ENCODE data around the gene ELF1. TPM values are rescaled to one million over a fixed set of nuclear protein-coding genes. Genes with fewer than 3 reads are reported as not detected.
A peak's percentile ranks its signal among the peaks of the same experiment; 100 is the strongest.

The ELF1 gene
- total RNA-seq, 5 donors from 2014 or later (not counting 1 experiment from before 2014, with no cell fraction given) = 133 to 221 (median 146) TPM

GRCh38 chr13:40983725-40984667 is 35.1 kb downstream of the ELF1 start:
- Histone ChIP-seq H3K4me1 (ENCODE audit: control insufficient read depth in 1 of 2, extremely low read depth in 1 of 2, insufficient read depth in 2 of 2, low read length in 2 of 2) (peaks cover 27 to 52% of the 10 kb centered on the region in 2 experiments), H3K4me3 (ENCODE audit: control insufficient read depth in 1 of 2, extremely low read depth in 1 of 2, low read length in 1 of 2) (peak overlapping the region; percentile 39 to 45), H3K9me3 (no peaks in the 10 kb centered on the region), H3K27ac (ENCODE audit: low read length) (peak overlapping the region; percentile 94), H3K36me3 (ENCODE audit: control insufficient read depth in 2 of 2, extremely low read depth in 1 of 2, insufficient read depth in 1 of 2, low read length in 1 of 2) (no peaks in the 10 kb centered on the region), H3K27me3 (replicated peaks in 1 of 2; ENCODE audit: control insufficient read depth in 2 of 2, extremely low read depth in 1 of 2, insufficient read depth in 2 of 2, low read length in 1 of 2) (no peaks in the 10 kb centered on the region)
- Mint-ChIP-seq H3K4me1 (peaks cover 53 to 80% (median 71%) of the 10 kb centered on the region in 3 donors), H3K27me3 (no peaks in the 10 kb centered on the region), H3K36me3 (peaks cover 8% of the 10 kb centered on the region), H3K27ac (peak overlapping the region; percentile 95 to 98), H3K4me3 (peak overlapping the region; percentile 95 to 97 (median 96)), H3K9me3 (no peaks in the 10 kb centered on the region)
- WGBS (ENCODE audit: insufficient coverage) = no CpG with 5 or more reads among the region's 4 CpGs
- ATAC-seq (replicated peaks in 1 of 4) (no peak), DNase-seq (peak in 2 of 35 experiments; percentile 12 to 51)
- CTCF ChIA-PET = interaction anchor here (0.5 to 3.2 kb wide), 7 partner anchors 10 to 1985 kb away, joined by 3 to 25 read pairs (median 3); partner anchors contain the start of gene ELF1 (in 1 of the 2)
- POLR2A ChIA-PET = interaction anchor here (0.6 to 1.4 kb wide), 8 partner anchors 9 to 352 kb away, joined by 3 to 6 read pairs (median 4); no protein-coding TSS in a partner anchor

GRCh38 chr13:40983259-40983658 is 35.9 kb downstream of the ELF1 start:
- WGBS (ENCODE audit: insufficient coverage) = no CpG with 5 or more reads among the region's 2 CpGs
- CTCF ChIA-PET = no interaction called here
- no peaks in the 10 kb centered on the region for H3K9me3 ChIP-seq
- H3K36me3 ChIP-seq (ENCODE audit: control insufficient read depth in 2 of 2, extremely low read depth in 1 of 2, insufficient read depth in 1 of 2, low read length in 1 of 2) = no peaks in the 10 kb centered on the region
- no peaks in the 10 kb centered on the region for H3K27me3 ChIP-seq (replicated peaks in 1 of 2; ENCODE audit: control insufficient read depth in 2 of 2, extremely low read depth in 1 of 2, insufficient read depth in 2 of 2, low read length in 1 of 2)
- H3K4me1 ChIP-seq (ENCODE audit: control insufficient read depth in 1 of 2, extremely low read depth in 1 of 2, insufficient read depth in 2 of 2, low read length in 2 of 2) = peaks cover 23 to 53% of the 10 kb centered on the region in 2 experiments
- peak overlapping the region; percentile 95 to 98 for H3K27ac Mint-ChIP-seq
- peak overlapping the region; percentile 95 to 97 (median 96) for H3K4me3 Mint-ChIP-seq
- H3K27me3 Mint-ChIP-seq = no peaks in the 10 kb centered on the region
- H3K9me3 Mint-ChIP-seq = no peaks in the 10 kb centered on the region
- H3K4me3 ChIP-seq (ENCODE audit: control insufficient read depth in 1 of 2, extremely low read depth in 1 of 2, low read length in 1 of 2) = peak overlapping the region in 1 of 2 donors; percentile 1
- no peak for DNase-seq
- ATAC-seq (replicated peaks in 1 of 4) = no peak
- peak overlapping the region; percentile 94 for H3K27ac ChIP-seq (ENCODE audit: low read length)
- H3K36me3 Mint-ChIP-seq = peaks cover 8% of the 10 kb centered on the region
- POLR2A ChIA-PET = interaction anchor here in 1 of 2 donors (0.5 kb wide), 1 partner anchor 24 kb away, joined by 3 read pairs; no protein-coding TSS in a partner anchor
- peaks cover 48 to 80% (median 70%) of the 10 kb centered on the region in 3 donors for H3K4me1 Mint-ChIP-seq

GRCh38 chr13:40982772-40983171 is 36.3 kb downstream of the ELF1 start:
- Histone ChIP-seq H3K27me3 (replicated peaks in 1 of 2; ENCODE audit: control insufficient read depth in 2 of 2, extremely low read depth in 1 of 2, insufficient read depth in 2 of 2, low read length in 1 of 2) (no peaks in the 10 kb centered on the region), H3K36me3 (ENCODE audit: control insufficient read depth in 2 of 2, extremely low read depth in 1 of 2, insufficient read depth in 1 of 2, low read length in 1 of 2) (no peaks in the 10 kb centered on the region), H3K4me1 (ENCODE audit: control insufficient read depth in 1 of 2, extremely low read depth in 1 of 2, insufficient read depth in 2 of 2, low read length in 2 of 2) (peaks cover 28 to 56% of the 10 kb centered on the region in 2 experiments), H3K4me3 (ENCODE audit: control insufficient read depth in 1 of 2, extremely low read depth in 1 of 2, low read length in 1 of 2) (peak overlapping the region; percentile 61 to 75), H3K9me3 (no peaks in the 10 kb centered on the region), H3K27ac (ENCODE audit: low read length) (peak overlapping the region; percentile 94)
- Mint-ChIP-seq H3K9me3 (no peaks in the 10 kb centered on the region), H3K4me1 (peaks cover 48 to 80% (median 70%) of the 10 kb centered on the region in 3 donors), H3K27ac (peak overlapping the region; percentile 95 to 98), H3K4me3 (peak overlapping the region; percentile 95 to 97 (median 96)), H3K36me3 (peaks cover 10% of the 10 kb centered on the region), H3K27me3 (no peaks in the 10 kb centered on the region)
- ATAC-seq (replicated peaks in 1 of 4) (peak; percentile 60 to 78 (median 74)), DNase-seq (peak in 31 of 35 experiments; percentile 21 to 88 (median 53))
- CTCF ChIA-PET = no interaction called here
- POLR2A ChIA-PET = interaction anchor here (0.5 to 1.1 kb wide), 3 partner anchors 8 to 23 kb away, joined by 3 read pairs; no protein-coding TSS in a partner anchor
- WGBS (ENCODE audit: insufficient coverage) = no CpG with 5 or more reads among the region's 3 CpGs

GRCh38 chr13:40981949-40982348 is 37.2 kb downstream of the ELF1 start:
- Mint-ChIP-seq H3K27me3 (no peaks in the 10 kb centered on the region), H3K4me1 (peaks cover 52 to 84% (median 74%) of the 10 kb centered on the region in 3 donors), H3K27ac (peak overlapping the region; percentile 91 to 95), H3K9me3 (no peaks in the 10 kb centered on the region), H3K4me3 (peak overlapping the region; percentile 95 to 97 (median 96)), H3K36me3 (peaks cover 15% of the 10 kb centered on the region)
- ChIA-PET POLR2A (interaction anchor here (0.5 to 1.4 kb wide), 9 partner anchors 9 to 39 kb away, joined by 3 to 14 read pairs (median 5); partner anchors contain the start of gene ELF1 (in 1 of the 2)), CTCF (interaction anchor here (0.7 to 1.5 kb wide), 5 partner anchors 9 to 37 kb away, joined by 3 to 6 read pairs (median 4); partner anchors contain the start of gene ELF1 (in 1 of the 2))
- H3K4me1 ChIP-seq (ENCODE audit: control insufficient read depth in 1 of 2, extremely low read depth in 1 of 2, insufficient read depth in 2 of 2, low read length in 2 of 2) = peaks cover 25 to 61% of the 10 kb centered on the region in 2 experiments
- DNase-seq = no peak
- H3K4me3 ChIP-seq (ENCODE audit: control insufficient read depth in 1 of 2, extremely low read depth in 1 of 2, low read length in 1 of 2) = peak overlapping the region; percentile 61 to 75
- no peak for ATAC-seq (replicated peaks in 1 of 4)
- H3K36me3 ChIP-seq (ENCODE audit: control insufficient read depth in 2 of 2, extremely low read depth in 1 of 2, insufficient read depth in 1 of 2, low read length in 1 of 2) = no peaks in the 10 kb centered on the region
- H3K27ac ChIP-seq (ENCODE audit: low read length) = peak overlapping the region; percentile 94
- no peaks in the 10 kb centered on the region for H3K9me3 ChIP-seq
- H3K27me3 ChIP-seq (replicated peaks in 1 of 2; ENCODE audit: control insufficient read depth in 2 of 2, extremely low read depth in 1 of 2, insufficient read depth in 2 of 2, low read length in 1 of 2) = no peaks in the 10 kb centered on the region
- no CpG with 5 or more reads among the region's 4 CpGs for WGBS (ENCODE audit: insufficient coverage)

GRCh38 chr13:40981361-40981760 is 37.8 kb downstream of the ELF1 start:
- Mint-ChIP-seq H3K36me3 (peaks cover 20% of the 10 kb centered on the region), H3K27ac (peak overlapping the region; percentile 95 to 96), H3K27me3 (no peaks in the 10 kb centered on the region), H3K9me3 (no peaks in the 10 kb centered on the region), H3K4me3 (peak overlapping the region; percentile 95 to 97 (median 96)), H3K4me1 (peaks cover 54 to 89% (median 77%) of the 10 kb centered on the region in 3 donors)
- H3K9me3 ChIP-seq = no peaks in the 10 kb centered on the region
- ATAC-seq (replicated peaks in 1 of 4) = no peak
- ChIA-PET CTCF (interaction anchor here in 1 of 2 donors (0.9 to 1.5 kb wide), 4 partner anchors 9 to 38 kb away, joined by 3 to 6 read pairs (median 4); partner anchors contain the start of gene ELF1), POLR2A (interaction anchor here (0.5 to 1.4 kb wide), 9 partner anchors 8 to 37 kb away, joined by 3 to 14 read pairs (median 5); partner anchors contain the start of gene ELF1 (in 1 of the 2))
- WGBS (ENCODE audit: insufficient coverage) = no CpG with 5 or more reads among the region's 3 CpGs
- H3K27me3 ChIP-seq (replicated peaks in 1 of 2; ENCODE audit: control insufficient read depth in 2 of 2, extremely low read depth in 1 of 2, insufficient read depth in 2 of 2, low read length in 1 of 2) = no peaks in the 10 kb centered on the region
- H3K4me1 ChIP-seq (ENCODE audit: control insufficient read depth in 1 of 2, extremely low read depth in 1 of 2, insufficient read depth in 2 of 2, low read length in 2 of 2) = peaks cover 24 to 64% of the 10 kb centered on the region in 2 experiments
- no peaks in the 10 kb centered on the region for H3K36me3 ChIP-seq (ENCODE audit: control insufficient read depth in 2 of 2, extremely low read depth in 1 of 2, insufficient read depth in 1 of 2, low read length in 1 of 2)
- H3K4me3 ChIP-seq (ENCODE audit: control insufficient read depth in 1 of 2, extremely low read depth in 1 of 2, low read length in 1 of 2) = peak overlapping the region; percentile 61 to 75
- DNase-seq = peak in 1 of 35 experiments; percentile 66
- H3K27ac ChIP-seq (ENCODE audit: low read length) = peak overlapping the region; percentile 94
